ENCODE measurements around the gene C1orf87.

DNA sequence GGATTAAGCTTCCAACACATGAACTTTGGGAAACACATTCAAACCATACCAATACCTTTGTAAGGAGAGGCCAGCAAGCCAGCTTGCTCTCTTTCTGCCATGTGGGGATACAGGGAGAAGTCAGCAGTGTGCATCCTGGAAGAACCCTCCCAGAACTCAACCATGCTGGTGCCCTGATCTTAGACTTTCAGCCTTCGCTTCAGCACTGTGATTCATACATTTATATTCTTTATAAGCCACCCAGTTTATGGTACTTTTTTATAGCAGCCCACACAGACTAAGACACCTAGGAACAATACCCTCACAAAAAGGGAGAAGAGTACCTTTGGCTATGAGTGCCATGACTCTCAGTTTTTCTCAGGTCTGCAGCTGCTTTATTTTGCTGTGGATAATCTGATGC is 35.9 kb downstream of the C1orf87 start:
- no peak for TF ChIP-seq ESRRG (CRISPR knock-in tag; IDR thresholded peaks at IDR 0.05)
- no peak for TF ChIP-seq PATZ1 (CRISPR knock-in tag; IDR thresholded peaks at IDR 0.05; ENCODE audit: borderline replicate concordance)
- TF ChIP-seq OSR1 (CRISPR knock-in tag; IDR thresholded peaks at IDR 0.05): no peak
- no peak for TF ChIP-seq RARB (CRISPR knock-in tag; IDR thresholded peaks at IDR 0.05)
- TF ChIP-seq BACH2 (CRISPR knock-in tag; IDR thresholded peaks at IDR 0.05; ENCODE audit: borderline replicate concordance): no peak
- TF ChIP-seq ISL1 (CRISPR knock-in tag; IDR thresholded peaks at IDR 0.05): no peak
- no peak for TF ChIP-seq ZC3H10 (CRISPR knock-in tag; IDR thresholded peaks at IDR 0.05)
- TF ChIP-seq ZFP30 (CRISPR knock-in tag; IDR thresholded peaks at IDR 0.05): no peak
- no peak for TF ChIP-seq TOX (CRISPR knock-in tag; IDR thresholded peaks at IDR 0.05; ENCODE audit: borderline replicate concordance)
- no peak for TF ChIP-seq TSHZ2 (CRISPR knock-in tag; IDR thresholded peaks at IDR 0.05)
- TF ChIP-seq ARNTL (CRISPR knock-in tag; IDR thresholded peaks at IDR 0.05; ENCODE audit: borderline replicate concordance, low read depth): no peak
- TF ChIP-seq ZNF8 (CRISPR knock-in tag; IDR thresholded peaks at IDR 0.05): no peak

Measured in SK-N-SH treated with all-trans-retinoic acid at 6 μM for 48 hours (cell line).